Sigmoid colon (tissue), 7 donors: ENCODE data around the gene RSPH6A. TPM values are rescaled to one million over a fixed set of nuclear protein-coding genes. Genes with fewer than 3 reads are reported as not detected.
A peak's percentile ranks its signal among the peaks of the same experiment; 100 is the strongest.

Source experiments
- DNase-seq: peaks from one replicate; pipeline ENCODE4 v3.0.0-alpha.2; 2019
- H3K27ac ChIP-seq, 4 donors: fragments of 200-600 bp; sonication (generic); one replicate each; pipeline ENCODE4 v1.5.1; 2016 to 2019; ENCODE audit warnings: mild to moderate bottlenecking in 1 of 4
- H3K27me3 ChIP-seq, 3 donors: fragments of 200-600 bp; sonication (generic); one replicate each; pipeline ENCODE4 v1.5.1; 2019; ENCODE audit warnings: mild to moderate bottlenecking in 1 of 3
- H3K36me3 ChIP-seq, 4 donors: fragments of 200-600 bp; sonication (generic); one replicate each; pipeline ENCODE4 v1.5.1; 2016 to 2019
- H3K4me1 ChIP-seq, 4 donors: fragments of 200-600 bp; sonication (generic); one replicate each; pipeline ENCODE4 v1.5.1; 2017 to 2019
- H3K4me3 ChIP-seq, 4 donors: fragments of 200-600 bp; sonication (generic); one replicate each; pipeline ENCODE4 v1.5.1; 2017 to 2019; ENCODE audit warnings: mild to moderate bottlenecking in 2 of 4, moderate library complexity in 1 of 4
- H3K9me3 ChIP-seq, 4 donors: fragments of 200-600 bp in 3 of 4; sonication (generic) in 3 of 4; one replicate each; pipeline versions ENCODE4 v1.5.1 to v1.6.1; 2013 to 2019
- EP300 ChIP-seq, 4 donors: sonication (generic); formaldehyde crosslinking; IDR thresholded peaks; one replicate each; pipeline ENCODE4 v1.6.1; 2017; ENCODE audit warnings: antibody characterized with exemption in 4 of 4
- POLR2A ChIP-seq, 2 donors: fragments of 450-650 bp; IDR thresholded peaks; one replicate each; pipeline ENCODE4 v1.6.1; 2016; ENCODE audit warnings: antibody characterized with exemption in 2 of 2, mild to moderate bottlenecking in 2 of 2, moderate library complexity in 2 of 2
- POLR2AphosphoS5 ChIP-seq, 4 donors: sonication (generic); formaldehyde crosslinking; IDR thresholded peaks; one replicate each; pipeline ENCODE4 v1.6.1; 2017; ENCODE audit warnings: antibody characterized with exemption in 4 of 4
- WGBS, 2 donors: extraction: QIAGEN DNeasy Blood & Tissue Kit; methylation state at CpG; one replicate each; pipeline ENCODE4 v1.1.7; 2013; 5-methylcytosine and 5-hydroxymethylcytosine counted together
- intact Hi-C: fragments of 100-400 bp; cut with DNase I; formaldehyde crosslinking; loops from one replicate; pipeline ENCODE4 v1.15.1; 2023
- polyA plus RNA-seq, 3 donors: library from polyadenylated mRNA; stranded (reverse); fragments of 200-250 nt; gene quantifications; one replicate each; pipeline ENCODE4 v1.2.3, GENCODE V29; 2013
- total RNA-seq, 4 donors: library from RNA; depleted of rRNA; stranded (reverse); fragments of >200 nt; gene quantifications; one replicate each; pipeline ENCODE4 v1.1.0, GENCODE V29; 2016
- TF ChIP-seq, protein P1 (sequence below), 4 experiments: fragments of 450-650 bp in 3 of 4; fragments of 200-600 bp in 1 of 4; IDR thresholded peaks; one replicate each; pipeline ENCODE4 v1.5.1; 2016 to 2019; ENCODE audit warnings: antibody characterized with exemption in 4 of 4, mild to moderate bottlenecking in 3 of 4, moderate library complexity in 2 of 4
- donor health status: healthy with polysubstance abuse.
- donor health status: Bipolar disorder and iron deficiency.
- donor health status: healthy.

The RSPH6A gene
- total and polyA plus RNA-seq, 7 donors, result 0.12 TPM; not detected in 6

DNA sequence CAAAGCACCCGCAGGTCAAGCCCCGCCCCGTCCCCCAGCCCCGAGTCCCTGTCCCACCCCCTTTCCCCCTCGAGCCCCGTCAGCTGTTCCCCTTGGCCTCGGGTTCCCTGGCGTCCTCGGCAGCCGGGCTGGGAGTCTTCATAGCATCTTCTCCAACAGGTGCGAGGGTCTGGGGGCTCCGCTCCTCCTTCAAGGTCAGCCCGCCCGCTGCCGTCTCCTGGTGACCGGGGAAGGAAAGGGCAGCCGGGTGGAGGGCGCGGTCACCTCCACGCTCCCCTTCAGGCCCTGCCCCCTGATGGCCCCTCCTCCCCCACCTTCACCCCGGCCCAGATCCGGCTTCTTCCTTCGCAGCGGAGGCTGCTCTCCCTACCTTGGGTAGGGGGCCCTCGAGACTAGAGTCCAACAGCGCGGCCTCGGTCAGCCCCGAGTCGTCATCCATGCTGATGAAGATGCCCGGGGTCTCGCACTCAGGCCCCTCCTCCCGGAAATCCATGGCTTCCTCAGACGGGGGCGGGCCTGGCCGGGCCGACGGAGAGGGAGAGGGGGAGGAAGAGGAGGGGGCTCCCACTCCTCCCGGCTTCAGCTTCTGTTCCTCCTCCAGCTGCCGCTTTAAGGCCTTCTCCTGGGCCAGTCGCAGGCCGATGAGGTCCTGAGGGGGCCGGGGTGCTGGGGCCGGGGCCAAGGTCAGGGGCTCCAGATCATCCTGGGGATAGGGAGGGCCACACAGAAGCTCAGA, 541 bp upstream of the RSPH6A start:
- no peak for DNase-seq
- WGBS, 2 donors, result 35 to 72% methylated on average over 44 of the region's 44 CpGs
- intact Hi-C loops, result loop anchor here (5.0 kb wide), 1 partner anchor 67 kb away; no protein-coding TSS in a partner anchor
- Histone ChIP-seq H3K36me3 (peaks cover 0 to 16% (median 0%) of the 10 kb centered on the region in 4 donors), H3K9me3 (no peaks in the 10 kb centered on the region), H3K27me3 (peaks cover 8 to 43% (median 24%) of the 10 kb centered on the region in 3 donors), H3K4me3 (peak overlapping the region; percentile 5 to 45 (median 24)), H3K27ac (peak overlapping the region in 1 of 4 donors; percentile 3), H3K4me1 (peaks cover 0 to 23% (median 18%) of the 10 kb centered on the region in 4 donors)
- TF ChIP-seq EP300 (IDR thresholded peaks at IDR 0.05) (no peak), POLR2AphosphoS5 (IDR thresholded peaks at IDR 0.05) (peak in 1 of 4 donors; percentile 35)

DNA sequence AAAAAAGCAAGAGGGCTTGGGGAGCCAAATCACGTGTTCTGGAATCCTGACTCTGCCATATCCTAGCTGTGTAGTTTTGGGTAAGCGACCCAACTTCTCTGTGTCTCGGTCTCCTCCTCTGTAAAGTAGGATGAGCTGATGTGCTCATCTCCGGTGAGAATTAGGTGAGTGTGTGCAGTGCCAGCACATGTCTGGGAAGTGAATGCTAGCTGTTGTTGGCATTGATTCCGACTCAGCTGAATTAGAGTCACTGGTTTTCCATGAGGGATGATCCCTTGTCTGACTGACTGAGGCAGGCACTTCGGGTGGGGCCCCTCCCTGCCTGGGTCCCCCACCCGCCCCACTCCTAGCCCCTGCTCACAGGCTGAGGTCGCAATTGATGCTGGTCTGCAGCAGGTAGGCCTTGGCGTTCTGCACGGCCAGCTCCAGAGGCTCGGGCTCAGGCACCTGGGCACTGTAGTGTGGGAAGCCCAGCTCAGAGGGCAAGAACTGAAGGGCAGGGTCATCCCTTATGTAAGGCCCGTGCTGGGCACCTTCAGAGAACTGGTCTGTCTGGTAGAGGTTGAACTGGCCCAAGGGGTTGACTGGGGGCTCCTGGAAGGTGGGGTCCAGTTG, 835 bp downstream of the RSPH6A start:
- no peak overlapping the region for H3K27ac ChIP-seq
- intact Hi-C loops, result no loop called here
- H3K4me3 ChIP-seq, result no peak overlapping the region
- no peaks in the 10 kb centered on the region for H3K9me3 ChIP-seq
- 84 to 89% methylated on average over 12 of the region's 12 CpGs for WGBS, 2 donors
- H3K36me3 ChIP-seq, result peaks cover 0 to 4% (median 0%) of the 10 kb centered on the region in 4 donors
- TF ChIP-seq, protein P1, sequence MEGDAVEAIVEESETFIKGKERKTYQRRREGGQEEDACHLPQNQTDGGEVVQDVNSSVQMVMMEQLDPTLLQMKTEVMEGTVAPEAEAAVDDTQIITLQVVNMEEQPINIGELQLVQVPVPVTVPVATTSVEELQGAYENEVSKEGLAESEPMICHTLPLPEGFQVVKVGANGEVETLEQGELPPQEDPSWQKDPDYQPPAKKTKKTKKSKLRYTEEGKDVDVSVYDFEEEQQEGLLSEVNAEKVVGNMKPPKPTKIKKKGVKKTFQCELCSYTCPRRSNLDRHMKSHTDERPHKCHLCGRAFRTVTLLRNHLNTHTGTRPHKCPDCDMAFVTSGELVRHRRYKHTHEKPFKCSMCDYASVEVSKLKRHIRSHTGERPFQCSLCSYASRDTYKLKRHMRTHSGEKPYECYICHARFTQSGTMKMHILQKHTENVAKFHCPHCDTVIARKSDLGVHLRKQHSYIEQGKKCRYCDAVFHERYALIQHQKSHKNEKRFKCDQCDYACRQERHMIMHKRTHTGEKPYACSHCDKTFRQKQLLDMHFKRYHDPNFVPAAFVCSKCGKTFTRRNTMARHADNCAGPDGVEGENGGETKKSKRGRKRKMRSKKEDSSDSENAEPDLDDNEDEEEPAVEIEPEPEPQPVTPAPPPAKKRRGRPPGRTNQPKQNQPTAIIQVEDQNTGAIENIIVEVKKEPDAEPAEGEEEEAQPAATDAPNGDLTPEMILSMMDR (IDR thresholded peaks at IDR 0.05), result no peak
- TF ChIP-seq POLR2AphosphoS5 (IDR thresholded peaks at IDR 0.05) (no peak), POLR2A (IDR thresholded peaks at IDR 0.05) (no peak), EP300 (IDR thresholded peaks at IDR 0.05) (no peak)
- no peak for DNase-seq
- peaks cover 8 to 43% (median 24%) of the 10 kb centered on the region in 3 donors for H3K27me3 ChIP-seq
- peaks cover 0 to 28% (median 20%) of the 10 kb centered on the region in 4 donors for H3K4me1 ChIP-seq

DNA sequence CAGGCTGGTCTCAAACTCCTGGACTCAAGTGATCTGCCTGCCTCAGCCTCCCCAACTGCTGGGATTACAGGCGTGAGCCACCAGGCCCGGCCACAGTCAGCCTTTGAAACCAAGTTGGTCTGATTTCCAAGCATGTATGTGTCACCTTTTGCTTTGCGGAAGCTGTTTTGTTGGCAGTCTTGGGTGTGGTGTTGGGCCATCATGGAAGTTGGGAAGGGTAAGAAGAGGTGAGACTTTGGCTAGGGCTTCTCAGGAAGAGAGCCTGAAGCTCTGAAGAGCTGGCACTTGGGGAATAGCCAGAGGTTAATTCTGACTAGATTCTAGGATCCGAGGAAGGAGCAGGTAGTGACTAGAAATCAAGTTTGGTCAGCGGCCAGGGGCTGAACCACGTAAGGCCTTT, 2.8 kb downstream of the RSPH6A start:
- DNase-seq, result no peak
- no peak overlapping the region for H3K4me3 ChIP-seq
- no peaks in the 10 kb centered on the region for H3K36me3 ChIP-seq
- intact Hi-C loops, result no loop called here
- H3K27ac ChIP-seq, result no peak overlapping the region
- peaks cover 0 to 28% (median 20%) of the 10 kb centered on the region in 4 donors for H3K4me1 ChIP-seq
- TF ChIP-seq POLR2A (IDR thresholded peaks at IDR 0.05), result no peak
- TF ChIP-seq EP300 (IDR thresholded peaks at IDR 0.05), result no peak
- TF ChIP-seq, protein P1 (IDR thresholded peaks at IDR 0.05), result no peak
- no peak for TF ChIP-seq POLR2AphosphoS5 (IDR thresholded peaks at IDR 0.05)
- H3K9me3 ChIP-seq, result no peaks in the 10 kb centered on the region
- peaks cover 8 to 43% (median 24%) of the 10 kb centered on the region in 3 donors for H3K27me3 ChIP-seq
- WGBS, 2 donors, result 88 to 92% methylated on average over 6 of the region's 6 CpGs

DNA sequence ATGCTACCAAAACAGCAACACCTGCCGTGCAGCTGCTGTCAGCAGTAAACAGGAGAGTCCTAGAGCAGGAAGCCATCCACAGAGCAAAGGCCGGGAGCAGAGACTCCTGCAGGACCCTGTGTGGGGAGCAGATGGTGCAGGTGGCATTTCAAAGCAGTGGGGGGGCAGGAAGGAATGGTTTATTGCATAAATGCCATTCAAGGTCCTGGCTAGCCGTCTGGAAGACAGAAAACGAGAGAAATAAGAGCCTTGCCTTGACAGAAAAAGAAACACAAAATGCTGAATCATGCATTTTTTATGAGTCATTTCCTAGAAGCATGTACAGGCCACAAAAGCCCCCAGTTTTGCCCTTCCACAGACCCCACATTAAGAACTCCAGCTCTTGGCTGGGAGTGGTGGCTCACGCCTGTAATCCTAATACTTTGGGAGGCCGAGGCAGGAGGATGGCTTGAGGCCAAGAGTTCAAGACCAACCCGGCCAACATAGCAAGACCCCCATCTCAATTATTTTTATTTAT, 5.4 kb downstream of the RSPH6A start:
- DNase-seq, result no peak
- intact Hi-C loops, result no loop called here
- H3K27me3 ChIP-seq, result peaks cover 0 to 27% (median 15%) of the 10 kb centered on the region in 3 donors
- peaks cover 0 to 6% (median 3%) of the 10 kb centered on the region in 4 donors for H3K4me1 ChIP-seq
- H3K9me3 ChIP-seq, result no peaks in the 10 kb centered on the region
- no peak overlapping the region for H3K4me3 ChIP-seq
- no peaks in the 10 kb centered on the region for H3K36me3 ChIP-seq
- TF ChIP-seq POLR2AphosphoS5 (IDR thresholded peaks at IDR 0.05) (no peak), POLR2A (IDR thresholded peaks at IDR 0.05) (no peak), EP300 (IDR thresholded peaks at IDR 0.05) (no peak)
- TF ChIP-seq, protein P1 (IDR thresholded peaks at IDR 0.05), result no peak
- 4 to 20% methylated on average over 7 of the region's 7 CpGs for WGBS, 2 donors
- H3K27ac ChIP-seq, result no peak overlapping the region

DNA sequence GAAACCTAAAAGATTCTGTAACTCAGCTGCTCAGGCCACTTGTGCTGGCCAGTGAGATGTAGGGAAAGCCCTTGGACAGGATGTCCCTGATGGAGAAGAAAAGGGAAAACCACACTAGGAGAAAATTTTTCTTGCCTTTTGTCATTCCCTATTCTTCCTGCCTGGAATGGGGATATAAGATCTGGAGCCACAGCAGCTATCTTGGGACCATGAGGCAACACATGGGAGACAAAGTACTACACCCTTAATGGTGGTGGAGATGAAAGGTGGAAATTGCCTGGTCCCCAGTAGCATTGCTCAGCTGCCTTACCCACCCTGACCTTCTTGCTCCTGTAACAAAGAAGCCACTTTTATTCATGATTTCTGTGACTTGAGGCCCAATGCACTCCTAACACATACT, 9.4 kb downstream of the RSPH6A start:
- intact Hi-C loops, result no loop called here
- Histone ChIP-seq H3K36me3 (no peaks in the 10 kb centered on the region), H3K9me3 (no peaks in the 10 kb centered on the region), H3K4me1 (peaks cover 0 to 5% (median 2%) of the 10 kb centered on the region in 4 donors), H3K27me3 (no peaks in the 10 kb centered on the region), H3K4me3 (no peak overlapping the region), H3K27ac (no peak overlapping the region)
- TF ChIP-seq, protein P1 (IDR thresholded peaks at IDR 0.05), result no peak
- TF ChIP-seq POLR2A (IDR thresholded peaks at IDR 0.05) (no peak), EP300 (IDR thresholded peaks at IDR 0.05) (no peak), POLR2AphosphoS5 (IDR thresholded peaks at IDR 0.05) (no peak)
- no peak for DNase-seq
